Measurements from ENCODE around the gene CASQ1. TPM values are rescaled to one million over a fixed set of nuclear protein-coding genes. Genes with fewer than 3 reads are reported as not detected.

Gene CASQ1
- total and polyA plus RNA-seq, 9 of the 15 experiments (the other 6 are each of a cell fraction or from before 2014, with no cell fraction given), result not detected

- TF ChIP-seq, protein P1, sequence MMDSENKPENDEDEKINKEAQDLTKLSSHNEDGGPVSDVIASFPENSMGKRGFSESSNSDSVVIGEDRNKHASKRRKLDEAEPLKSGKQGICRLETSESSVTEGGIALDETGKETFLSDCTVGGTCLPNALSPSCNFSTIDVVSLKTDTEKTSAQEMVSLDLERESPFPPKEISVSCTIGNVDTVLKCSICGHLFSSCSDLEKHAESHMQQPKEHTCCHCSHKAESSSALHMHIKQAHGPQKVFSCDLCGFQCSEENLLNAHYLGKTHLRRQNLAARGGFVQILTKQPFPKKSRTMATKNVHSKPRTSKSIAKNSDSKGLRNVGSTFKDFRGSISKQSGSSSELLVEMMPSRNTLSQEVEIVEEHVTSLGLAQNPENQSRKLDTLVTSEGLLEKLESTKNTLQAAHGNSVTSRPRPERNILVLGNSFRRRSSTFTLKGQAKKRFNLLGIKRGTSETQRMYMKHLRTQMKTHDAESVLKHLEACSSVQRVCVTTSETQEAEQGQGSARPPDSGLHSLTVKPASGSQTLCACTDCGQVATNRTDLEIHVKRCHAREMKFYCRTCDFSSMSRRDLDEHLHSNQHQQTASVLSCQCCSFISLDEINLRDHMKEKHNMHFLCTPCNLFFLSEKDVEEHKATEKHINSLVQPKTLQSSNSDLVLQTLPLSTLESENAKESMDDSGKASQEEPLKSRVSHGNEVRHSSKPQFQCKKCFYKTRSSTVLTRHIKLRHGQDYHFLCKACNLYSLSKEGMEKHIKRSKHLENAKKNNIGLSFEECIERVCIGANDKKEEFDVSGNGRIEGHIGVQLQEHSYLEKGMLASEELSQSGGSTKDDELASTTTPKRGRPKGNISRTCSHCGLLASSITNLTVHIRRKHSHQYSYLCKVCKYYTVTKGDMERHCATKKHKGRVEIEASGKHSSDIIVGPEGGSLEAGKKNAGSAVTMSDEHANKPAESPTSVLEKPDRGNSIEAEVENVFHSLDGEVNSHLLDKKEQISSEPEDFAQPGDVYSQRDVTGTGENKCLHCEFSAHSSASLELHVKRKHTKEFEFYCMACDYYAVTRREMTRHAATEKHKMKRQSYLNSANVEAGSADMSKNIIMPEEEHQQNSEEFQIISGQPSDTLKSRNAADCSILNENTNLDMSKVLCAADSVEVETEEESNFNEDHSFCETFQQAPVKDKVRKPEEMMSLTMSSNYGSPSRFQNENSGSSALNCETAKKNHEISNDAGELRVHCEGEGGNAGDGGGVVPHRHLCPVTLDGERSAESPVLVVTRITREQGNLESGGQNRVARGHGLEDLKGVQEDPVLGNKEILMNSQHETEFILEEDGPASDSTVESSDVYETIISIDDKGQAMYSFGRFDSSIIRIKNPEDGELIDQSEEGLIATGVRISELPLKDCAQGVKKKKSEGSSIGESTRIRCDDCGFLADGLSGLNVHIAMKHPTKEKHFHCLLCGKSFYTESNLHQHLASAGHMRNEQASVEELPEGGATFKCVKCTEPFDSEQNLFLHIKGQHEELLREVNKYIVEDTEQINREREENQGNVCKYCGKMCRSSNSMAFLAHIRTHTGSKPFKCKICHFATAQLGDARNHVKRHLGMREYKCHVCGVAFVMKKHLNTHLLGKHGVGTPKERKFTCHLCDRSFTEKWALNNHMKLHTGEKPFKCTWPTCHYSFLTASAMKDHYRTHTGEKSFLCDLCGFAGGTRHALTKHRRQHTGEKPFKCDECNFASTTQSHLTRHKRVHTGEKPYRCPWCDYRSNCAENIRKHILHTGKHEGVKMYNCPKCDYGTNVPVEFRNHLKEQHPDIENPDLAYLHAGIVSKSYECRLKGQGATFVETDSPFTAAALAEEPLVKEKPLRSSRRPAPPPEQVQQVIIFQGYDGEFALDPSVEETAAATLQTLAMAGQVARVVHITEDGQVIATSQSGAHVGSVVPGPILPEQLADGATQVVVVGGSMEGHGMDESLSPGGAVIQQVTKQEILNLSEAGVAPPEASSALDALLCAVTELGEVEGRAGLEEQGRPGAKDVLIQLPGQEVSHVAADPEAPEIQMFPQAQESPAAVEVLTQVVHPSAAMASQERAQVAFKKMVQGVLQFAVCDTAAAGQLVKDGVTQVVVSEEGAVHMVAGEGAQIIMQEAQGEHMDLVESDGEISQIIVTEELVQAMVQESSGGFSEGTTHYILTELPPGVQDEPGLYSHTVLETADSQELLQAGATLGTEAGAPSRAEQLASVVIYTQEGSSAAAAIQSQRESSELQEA (IDR thresholded peaks at IDR 0.05; ENCODE audit: low read depth), result no peak
- TF ChIP-seq CBX1 (IDR thresholded peaks at IDR 0.05; ENCODE audit: low read depth), result no peak
- TF ChIP-seq ETV5 (CRISPR knock-in tag; IDR thresholded peaks at IDR 0.05; ENCODE audit: low read depth), result no peak
- no peak for TF ChIP-seq CBX5 (IDR thresholded peaks at IDR 0.05; ENCODE audit: borderline replicate concordance, low read depth)
- no peak for TF ChIP-seq NFATC3 (IDR thresholded peaks at IDR 0.05)
- no peak for TF ChIP-seq ZNF609 (CRISPR knock-in tag; IDR thresholded peaks at IDR 0.05; ENCODE audit: borderline replicate concordance)
Observed at GRCh38 chr1:160205242-160206035, 15.1 kb downstream of the CASQ1 start, which contains the start of gene PEA15 (continued).

Data from K562 (cell line).